Activated naive CD4-positive, alpha-beta T cell (primary cell): ENCODE measurements around the gene RIMBP2.

Source experiments
- DNase-seq, 4 experiments: peaks; one replicate each; lab custom pipeline; 2025; lab: John Stamatoyannopoulos, UW

RIMBP2 gene

GRCh38 chr12:130440411-130441080 is 275.6 kb downstream of the RIMBP2 start:
- no peak for DNase-seq

GRCh38 chr12:130439250-130439649 is 276.8 kb downstream of the RIMBP2 start:
- DNase-seq: no peak

GRCh38 chr12:130438711-130439110 is 277.4 kb downstream of the RIMBP2 start:
- no peak for DNase-seq

GRCh38 chr12:130438243-130438620 is 277.9 kb downstream of the RIMBP2 start:
- no peak for DNase-seq

- no peak for DNase-seq
These were observed 278.4 kb downstream of the RIMBP2 start for GRCh38 chr12:130437555-130438242.

GRCh38 chr12:130436741-130437501 is 279.2 kb downstream of the RIMBP2 start:
- no peak for DNase-seq

- DNase-seq: no peak
These were observed 280.3 kb downstream of the RIMBP2 start for GRCh38 chr12:130435826-130436225.

GRCh38 chr12:130435331-130435730 is 280.8 kb downstream of the RIMBP2 start:
- no peak for DNase-seq

GRCh38 chr12:130434560-130434959 is 281.5 kb downstream of the RIMBP2 start:
- no peak for DNase-seq

- no peak for DNase-seq
These were observed 282.3 kb downstream of the RIMBP2 start for GRCh38 chr12:130433834-130434233.

GRCh38 chr12:130433411-130433810 is 282.7 kb downstream of the RIMBP2 start:
- DNase-seq: no peak

GRCh38 chr12:130431176-130431575 is 284.9 kb downstream of the RIMBP2 start:
- no peak for DNase-seq

- DNase-seq: no peak
These were observed 286.2 kb downstream of the RIMBP2 start for GRCh38 chr12:130429656-130430505.

- DNase-seq: no peak
These were observed 288.0 kb downstream of the RIMBP2 start for GRCh38 chr12:130428116-130428515.

GRCh38 chr12:130427381-130427887 is 288.7 kb downstream of the RIMBP2 start:
- DNase-seq: no peak

GRCh38 chr12:130425698-130426245 is 290.3 kb downstream of the RIMBP2 start:
- no peak for DNase-seq

- DNase-seq: no peak
These were observed 291.0 kb downstream of the RIMBP2 start for GRCh38 chr12:130424858-130425697.

- DNase-seq: no peak
These were observed 291.9 kb downstream of the RIMBP2 start for GRCh38 chr12:130423991-130424857.

GRCh38 chr12:130423136-130423535 is 293.0 kb downstream of the RIMBP2 start:
- DNase-seq: no peak

- DNase-seq: no peak
These were observed 293.4 kb downstream of the RIMBP2 start for GRCh38 chr12:130422676-130423075.
